Right ventricle myocardium superior (tissue), 1 donor: ENCODE data around the gene CAMKK2. TPM values are rescaled to one million over a fixed set of nuclear protein-coding genes. Genes with fewer than 3 reads are reported as not detected.
"Not testable (repeated sequence)": the region's sequence is repeated elsewhere in the genome, so short reads cannot be mapped to it uniquely, and the experiment has no call there.

Source experiments
- ATAC-seq: fragments of 200-7000 bp; cut with Tn5 transposase; one replicate; pipeline ENCODE4 v1.9.1; 2020; ENCODE audit warnings: mild to moderate bottlenecking; ENCODE audit not compliant: poor library complexity
- DNase-seq: peaks from one replicate; pipeline ENCODE4 v3.0.0-alpha.2; 2020
- intact Hi-C: fragments of 100-400 bp; cut with DNase I; formaldehyde crosslinking; loops from one replicate; pipeline ENCODE4 v1.11.2; 2022
- total RNA-seq: library from RNA; stranded (reverse); fragmentation: NEBNext Ultra II Directional; extraction: Animal tissue kit (Norgen Biotek cat#: 25700); gene quantifications from one replicate; pipeline ENCODE4 v1.2.1, GENCODE V29; 2021
- donor health status: DM: no; HTN: yes; CAD: no; lungs with severe emphysema.

Gene CAMKK2
- total RNA-seq, 1 donor from 2014 or later, result 14.8 TPM

- intact Hi-C loops, result no loop called here
- ATAC-seq (no peak), DNase-seq (peak; percentile 7)
Observed at GRCh38 chr12:121283388-121283787, 13.1 kb downstream of the CAMKK2 start.

DNA sequence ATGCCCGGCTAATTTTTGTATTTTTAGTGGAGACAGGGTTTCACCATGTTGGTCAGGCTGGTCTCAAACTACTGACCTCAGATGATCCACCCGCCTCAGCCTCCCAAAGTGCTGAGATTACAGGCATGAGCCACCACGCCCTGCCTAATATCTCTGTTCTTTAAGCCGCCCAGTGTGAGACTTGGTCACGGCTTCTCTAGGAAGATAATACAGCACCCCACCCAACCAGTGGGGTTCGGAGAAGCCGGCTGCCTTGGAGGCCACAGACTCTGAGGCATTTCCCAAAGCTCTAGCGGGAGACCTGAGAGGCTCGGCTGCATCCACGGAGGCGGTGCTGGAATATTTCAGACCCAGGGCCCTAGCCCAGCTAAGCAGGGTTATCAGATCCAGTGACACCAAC is 13.6 kb downstream of the CAMKK2 start:
- ATAC-seq, intact Hi-C loops: not testable (repeated sequence)
- DNase-seq, result peak; percentile 22

- DNase-seq (peak; percentile 43), ATAC-seq (peak; percentile 21)
- intact Hi-C loops, result no loop called here
Observed at GRCh38 chr12:121282072-121282742, 14.3 kb downstream of the CAMKK2 start.

GRCh38 chr12:121281116-121281515 is 15.4 kb downstream of the CAMKK2 start:
- DNase-seq, result peak; percentile 28
- ATAC-seq, intact Hi-C loops: not testable (repeated sequence)

DNA sequence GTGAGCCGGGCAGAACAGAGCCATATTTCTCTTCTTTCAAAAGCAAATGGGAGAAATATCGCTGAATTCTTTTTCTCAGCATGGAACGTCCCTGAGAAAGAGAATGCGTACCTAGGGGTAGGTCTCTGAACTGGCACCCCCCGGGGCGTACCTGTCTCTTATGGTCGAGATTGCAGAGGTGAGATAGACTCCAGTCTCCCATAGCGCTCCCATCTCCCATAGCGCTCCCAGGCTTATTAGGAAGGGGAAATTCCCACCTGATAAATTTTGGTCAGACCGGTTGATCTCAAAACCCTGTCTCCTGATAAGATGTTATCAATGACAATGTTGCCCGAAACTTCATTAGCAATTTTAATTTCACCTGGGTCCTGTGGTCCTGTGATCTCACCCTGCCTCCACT is 16.0 kb downstream of the CAMKK2 start:
- intact Hi-C loops, ATAC-seq: not testable (repeated sequence)
- peak; percentile 4 for DNase-seq

GRCh38 chr12:121279507-121279915 is 17.0 kb downstream of the CAMKK2 start:
- DNase-seq, result peak; percentile 79
- peak; percentile 65 for ATAC-seq
- intact Hi-C loops, result no loop called here

GRCh38 chr12:121279071-121279375 is 17.5 kb downstream of the CAMKK2 start:
- intact Hi-C loops, result no loop called here
- peak; percentile 76 for DNase-seq
- ATAC-seq, result peak; percentile 34

- DNase-seq, result peak; percentile 56
Observed at GRCh38 chr12:121278169-121279070, 18.1 kb downstream of the CAMKK2 start.

DNA sequence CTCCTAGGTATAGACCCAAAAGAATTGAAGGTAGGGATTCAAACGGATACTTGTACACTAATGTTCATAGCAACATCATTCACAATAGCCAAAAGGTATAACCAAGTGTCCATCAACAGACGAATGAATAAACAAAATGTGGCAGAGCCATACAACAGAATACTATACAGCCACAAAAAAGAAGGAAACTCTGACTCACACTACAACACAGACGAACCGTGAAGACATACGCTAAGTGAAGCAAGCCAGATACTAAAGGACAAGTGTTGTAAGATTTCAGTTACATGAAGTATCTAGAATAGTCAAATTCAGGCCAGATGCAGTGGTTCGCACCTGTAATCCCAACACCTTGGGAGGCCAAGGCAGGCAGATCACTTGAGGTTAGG is 19.1 kb downstream of the CAMKK2 start:
- DNase-seq, result no peak
- intact Hi-C loops, result no loop called here
- ATAC-seq, result no peak

More at GRCh38 chr12:121278169-121279070, 18.1 kb downstream of the CAMKK2 start:
- ATAC-seq, result peak; percentile 24
- intact Hi-C loops, result no loop called here

- DNase-seq (peak; percentile 32), ATAC-seq (no peak)
- intact Hi-C loops, result no loop called here
Observed at GRCh38 chr12:121274036-121274763, 22.3 kb downstream of the CAMKK2 start.

- intact Hi-C loops, result no loop called here
- no peak for ATAC-seq
- DNase-seq, result peak; percentile 19
Observed at GRCh38 chr12:121273364-121273896, 23.1 kb downstream of the CAMKK2 start.

DNA sequence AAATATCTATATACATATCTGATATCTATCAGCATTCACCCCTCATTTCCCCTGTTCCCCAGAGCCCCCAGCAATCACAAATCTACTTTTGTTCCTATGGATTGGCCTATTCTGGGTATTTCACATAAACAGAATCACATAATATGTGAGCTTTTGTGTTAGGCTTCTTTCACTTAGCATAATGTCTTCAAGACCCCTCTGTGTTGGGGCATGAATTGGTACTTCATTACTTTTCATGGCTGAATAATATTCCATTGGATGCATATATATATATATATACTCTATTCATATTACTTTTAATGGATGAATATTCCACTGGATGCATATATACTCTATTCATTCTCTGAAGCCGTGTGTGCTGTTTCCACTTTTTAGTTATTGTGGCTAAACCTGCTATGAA is 28.7 kb downstream of the CAMKK2 start:
- DNase-seq, result no peak
- intact Hi-C loops, result no loop called here
- ATAC-seq, result no peak

GRCh38 chr12:121264951-121265515 is 31.5 kb downstream of the CAMKK2 start:
- intact Hi-C loops, result no loop called here
- ATAC-seq (no peak), DNase-seq (peak; percentile 0)

- intact Hi-C loops, result no loop called here
- DNase-seq, result peak; percentile 9
- ATAC-seq, result no peak
Observed at GRCh38 chr12:121264135-121264534, 32.4 kb downstream of the CAMKK2 start.

GRCh38 chr12:121263206-121263935 is 33.1 kb downstream of the CAMKK2 start:
- DNase-seq (peak; percentile 29), ATAC-seq (no peak)
- intact Hi-C loops, result no loop called here

DNA sequence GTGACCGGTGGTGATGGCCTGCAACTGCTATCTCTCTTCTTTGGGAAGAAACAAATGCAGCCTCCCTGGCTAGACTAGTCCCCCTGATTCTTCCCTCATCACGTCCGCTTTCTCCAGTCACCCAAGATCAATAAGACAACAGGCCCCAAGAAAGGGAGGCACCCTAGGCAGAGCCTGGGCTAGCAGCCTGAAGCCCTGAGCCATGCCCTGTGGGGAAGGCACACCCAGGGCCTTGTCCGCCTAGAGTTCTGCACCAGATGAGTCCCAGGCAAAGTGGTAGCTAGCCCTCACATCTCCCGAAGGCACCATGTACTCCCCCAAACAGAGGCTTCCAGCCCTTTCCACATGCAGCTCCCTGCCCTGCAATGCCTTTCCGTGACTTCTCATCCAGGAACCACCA is 35.1 kb downstream of the CAMKK2 start:
- ATAC-seq, result no peak
- DNase-seq, result peak; percentile 8
- intact Hi-C loops, result no loop called here

DNA sequence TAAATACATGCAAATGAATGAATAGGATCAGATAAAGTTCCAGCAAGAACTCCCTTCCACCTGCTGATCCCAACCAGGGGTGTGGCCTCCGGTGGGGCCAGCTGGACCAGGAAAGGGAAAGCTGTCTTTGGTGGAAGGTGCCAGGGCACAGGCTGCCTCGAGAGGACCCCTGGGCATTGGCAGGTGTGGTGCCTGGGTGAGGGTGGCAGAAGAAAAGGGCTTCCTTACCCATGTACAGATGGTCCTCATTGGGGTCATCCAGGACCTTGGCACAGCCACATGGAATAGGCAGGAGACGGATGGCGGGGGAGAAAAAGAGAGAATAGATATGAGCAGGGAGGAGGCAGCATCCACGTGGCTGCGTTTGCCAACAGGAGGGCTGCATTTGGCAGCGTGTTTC is 36.4 kb downstream of the CAMKK2 start:
- intact Hi-C loops, result no loop called here
- peak; percentile 4 for DNase-seq
- ATAC-seq, result no peak

GRCh38 chr12:121259074-121259473 is 37.4 kb downstream of the CAMKK2 start:
- intact Hi-C loops, result no loop called here
- DNase-seq (no peak), ATAC-seq (no peak)
